Heart right ventricle (tissue), 16 donors: Measurements from ENCODE around the gene RARS1. TPM values are rescaled to one million over a fixed set of nuclear protein-coding genes. Genes with fewer than 3 reads are reported as not detected.

Experiments
- ATAC-seq, 8 donors: fragments of 200-7000 bp; cut with Tn5 transposase; one replicate each; pipeline ENCODE4 v1.9.1; 2020; ENCODE audit warnings: mild to moderate bottlenecking in 8 of 8, moderate library complexity in 8 of 8, moderate number of reproducible peaks in 1 of 8
- DNase-seq, 2 donors: peaks; one replicate each; pipeline ENCODE4 v3.0.0-alpha.2; 2020
- H3K27ac ChIP-seq, 10 donors: fragments of 200-600 bp; sonication (generic) in 2 of 10; one replicate each; pipeline versions ENCODE4 v1.5.0 to v1.8.0; 2020 to 2022; ENCODE audit warnings: mild to moderate bottlenecking in 3 of 10
- H3K27me3 ChIP-seq, 7 donors: fragments of 200-600 bp; one replicate each; pipeline ENCODE4 v1.8.0; 2021 to 2022; ENCODE audit warnings: mild to moderate bottlenecking in 2 of 7
- H3K36me3 ChIP-seq, 9 donors: fragments of 200-600 bp; sonication (generic) in 1 of 9; one replicate each; pipeline versions ENCODE4 v1.5.0 to v1.8.0; 2020 to 2022; ENCODE audit warnings: mild to moderate bottlenecking in 2 of 9
- H3K4me1 ChIP-seq, 9 donors: fragments of 200-600 bp; sonication (generic) in 1 of 9; one replicate each; pipeline versions ENCODE4 v1.5.0 to v1.8.0; 2020 to 2022; ENCODE audit warnings: mild to moderate bottlenecking in 4 of 9
- H3K4me3 ChIP-seq, 10 donors: fragments of 200-600 bp; sonication (generic) in 2 of 10; one replicate each; pipeline versions ENCODE4 v1.5.0 to v1.8.0; 2020 to 2022; ENCODE audit warnings: mild to moderate bottlenecking in 7 of 10, moderate library complexity in 2 of 10
- H3K9me3 ChIP-seq, 11 donors: fragments of 200-600 bp in 10 of 11; sonication (generic) in 2 of 11; one replicate each; pipeline versions ENCODE4 v1.5.0 to v1.8.0; 2013 to 2022; ENCODE audit warnings: mild to moderate bottlenecking in 2 of 11, control low read depth in 1 of 11, moderate library complexity in 1 of 11
- WGBS, 2 donors: extraction: QIAGEN DNeasy Blood & Tissue Kit; methylation state at CpG; one replicate each; pipeline ENCODE4 v1.1.7; 2013; ENCODE audit warnings: inconsistent platforms in 1 of 2; 5-methylcytosine and 5-hydroxymethylcytosine counted together
- intact Hi-C, 10 donors: fragments of 100-400 bp; cut with DNase I; formaldehyde crosslinking; loops; one replicate each; pipeline versions ENCODE4 v1.11.1 to v1.14.2; 2022
- polyA plus RNA-seq, 2 donors: library from polyadenylated mRNA; stranded (reverse); fragments of 200-250 nt; gene quantifications; one replicate each; pipeline ENCODE4 v1.2.3, GENCODE V29; 2013
- total RNA-seq, 10 donors: library from RNA; stranded (reverse); fragmentation: NEBNext Ultra II Directional in 3 of 10; extraction: Animal tissue kit (Norgen Biotek cat#: 25700) in 3 of 10; gene quantifications; one replicate each; pipeline versions ENCODE4 v1.2.1 to v1.2.4, GENCODE V29; 2021 to 2023
- TF ChIP-seq, protein P1 (sequence below), 9 donors: fragments of 200-600 bp; sonication (generic) in 2 of 9; IDR thresholded peaks; one replicate each; pipeline versions ENCODE4 v1.5.0 to v1.8.0; 2021 to 2022; ENCODE audit warnings: antibody characterized with exemption in 9 of 9, mild to moderate bottlenecking in 5 of 9, moderate library complexity in 1 of 9
- donor health status: Arrhythmogenic right ventricular cardiomyopathy.
- donor health status: ischemic (EF 13 %, LVEDD 7.1; RV severe dilation, severe dysfunction).
- donor health status: healthy with polysubstance abuse.
- donor health status: DM: no; HTN: yes; CAD: no.
- donor health status: DM: no; HTN: no; CAD: no.
- donor health status: ischemic (EF 25% LVEDD 6.9; RV normal size, moderate dysfunction).
- donor health status: ischemic (EF 25% LVEDD 5.7; RV mildly dilated, moderate dysfunction).
- donor health status: healthy.
- donor health status: DM: yes; HTN: yes; CAD: no.
- donor health status: Ischemic cardiomyopathy.
- donor health status: ischemic (EF 35%, LVEDD 5.7; RV mildly dilated, moderate dysfunction).
- donor health status: nonischemic (EF 11% LVEDD 7.7; RV severe dilation, severe dysfunction).
- donor health status: DM: yes; HTN: yes; CAD: no.
- donor health status: PGD.
- donor health status: ischemic (EF 29% LVEDD 5.4; RV normal size, mild dysfunction).
- donor health status: nonischemic (EF 23%, LVEDD 6.1; RV moderate dilation, normal function).

Gene RARS1
- total and polyA plus RNA-seq, 12 donors: 22.4 to 52.5 (median 45.2) TPM

GRCh38 chr5:168529374-168530234, 43.3 kb downstream of the RARS1 start:
- peak in 1 of 8 donors; percentile 18 for ATAC-seq
- Histone ChIP-seq H3K27ac (no peak overlapping the region), H3K27me3 (peaks cover 0 to 44% (median 31%) of the 10 kb centered on the region in 7 donors), H3K4me1 (peaks cover 0 to 10% (median 7%) of the 10 kb centered on the region in 9 donors), H3K36me3 (no peaks in the 10 kb centered on the region), H3K9me3 (no peaks in the 10 kb centered on the region), H3K4me3 (peak overlapping the region in 9 of 10 donors; percentile 21 to 51 (median 46))
- DNase-seq: no peak
- TF ChIP-seq, protein P1, sequence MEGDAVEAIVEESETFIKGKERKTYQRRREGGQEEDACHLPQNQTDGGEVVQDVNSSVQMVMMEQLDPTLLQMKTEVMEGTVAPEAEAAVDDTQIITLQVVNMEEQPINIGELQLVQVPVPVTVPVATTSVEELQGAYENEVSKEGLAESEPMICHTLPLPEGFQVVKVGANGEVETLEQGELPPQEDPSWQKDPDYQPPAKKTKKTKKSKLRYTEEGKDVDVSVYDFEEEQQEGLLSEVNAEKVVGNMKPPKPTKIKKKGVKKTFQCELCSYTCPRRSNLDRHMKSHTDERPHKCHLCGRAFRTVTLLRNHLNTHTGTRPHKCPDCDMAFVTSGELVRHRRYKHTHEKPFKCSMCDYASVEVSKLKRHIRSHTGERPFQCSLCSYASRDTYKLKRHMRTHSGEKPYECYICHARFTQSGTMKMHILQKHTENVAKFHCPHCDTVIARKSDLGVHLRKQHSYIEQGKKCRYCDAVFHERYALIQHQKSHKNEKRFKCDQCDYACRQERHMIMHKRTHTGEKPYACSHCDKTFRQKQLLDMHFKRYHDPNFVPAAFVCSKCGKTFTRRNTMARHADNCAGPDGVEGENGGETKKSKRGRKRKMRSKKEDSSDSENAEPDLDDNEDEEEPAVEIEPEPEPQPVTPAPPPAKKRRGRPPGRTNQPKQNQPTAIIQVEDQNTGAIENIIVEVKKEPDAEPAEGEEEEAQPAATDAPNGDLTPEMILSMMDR (IDR thresholded peaks at IDR 0.05): no peak
- intact Hi-C loops: no loop called here
- WGBS, 2 donors: 13 to 21% methylated on average over 76 to 125 of the region's 125 CpGs

DNA sequence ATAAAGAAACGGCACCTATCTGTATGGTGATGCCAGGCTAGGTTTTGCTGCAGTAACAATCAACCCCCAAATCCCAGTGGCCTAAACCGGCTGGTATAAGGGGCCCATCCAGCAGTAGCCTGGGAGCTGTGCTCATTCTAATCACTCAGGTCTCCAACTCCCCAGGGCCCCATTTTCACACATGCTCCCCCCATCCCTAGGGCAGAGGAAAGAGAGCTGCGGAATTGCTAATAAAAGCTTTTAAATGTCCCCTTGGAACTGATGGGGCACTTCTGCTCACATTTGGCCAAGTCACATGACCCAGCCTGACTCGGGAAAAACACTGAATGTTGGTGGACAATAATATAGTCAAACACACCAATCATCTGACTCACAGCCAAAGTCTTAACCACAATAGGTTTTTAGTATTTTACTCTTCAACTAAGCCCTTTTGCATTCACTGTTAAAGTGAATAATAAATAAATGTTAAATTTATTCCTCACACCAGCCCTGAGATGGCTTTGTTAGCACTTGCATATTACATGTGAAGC, 44.4 kb downstream of the RARS1 start:
- Histone ChIP-seq H3K27ac (no peak overlapping the region), H3K36me3 (no peaks in the 10 kb centered on the region), H3K4me1 (peaks cover 0 to 10% (median 7%) of the 10 kb centered on the region in 9 donors), H3K4me3 (no peak overlapping the region), H3K9me3 (no peaks in the 10 kb centered on the region), H3K27me3 (peaks cover 0 to 44% (median 31%) of the 10 kb centered on the region in 7 donors)
- DNase-seq: no peak
- intact Hi-C loops: no loop called here
- WGBS, 2 donors: 83 to 86% methylated on average over 4 of the region's 4 CpGs
- no peak for ATAC-seq
- TF ChIP-seq, protein P1 (IDR thresholded peaks at IDR 0.05): no peak

GRCh38 chr5:168531191-168531590, 44.9 kb downstream of the RARS1 start:
- peaks cover 0 to 44% (median 31%) of the 10 kb centered on the region in 7 donors for H3K27me3 ChIP-seq

More at GRCh38 chr5:168531191-168531590, 44.9 kb downstream of the RARS1 start:
- TF ChIP-seq, protein P1 (IDR thresholded peaks at IDR 0.05): no peak
- Histone ChIP-seq H3K4me1 (peaks cover 0 to 10% (median 7%) of the 10 kb centered on the region in 9 donors), H3K4me3 (no peak overlapping the region), H3K27ac (no peak overlapping the region), H3K9me3 (no peaks in the 10 kb centered on the region), H3K36me3 (no peaks in the 10 kb centered on the region)
- WGBS, 2 donors: 89 to 94% methylated on average over 5 of the region's 5 CpGs
- no peak for ATAC-seq
- no peak for DNase-seq
- intact Hi-C loops: no loop called here
